MCF 10A (cell line): ENCODE data around the gene RRAS. TPM values are rescaled to one million over a fixed set of nuclear protein-coding genes. Genes with fewer than 3 reads are reported as not detected.

Experiments used
- BruUV-seq: library from RNA; stranded (reverse); fragments of 400-500 nt; replicated peaks from 2 replicates; lab custom pipeline; 2021; lab: Mats Ljungman, UMichigan
- CTCF ChIA-PET: fragments of 300-600 bp; sonication (Branson Sonifier 250); formaldehyde crosslinking; extraction: SDS; loops from one replicate; lab custom pipeline; 2021; ENCODE audit warnings: antibody characterized with exemption, inconsistent platforms; lab: Yijun Ruan, JAX
- POLR2A ChIA-PET: fragments of 300-600, 350-650 bp; sonication (Branson Sonifier 250); formaldehyde crosslinking; extraction: SDS; loops from one replicate; lab custom pipeline; 2020; ENCODE audit warnings: antibody characterized with exemption, inconsistent platforms; lab: Yijun Ruan, JAX
- DNase-seq: peaks from one replicate; pipeline ENCODE4 v3.0.0-alpha.2; 2018; ENCODE audit not compliant: unreplicated experiment
- H3K27ac Mint-ChIP-seq: one replicate; pipeline ENCODE4 v1.8.0; 2022; ENCODE audit warnings: mild to moderate bottlenecking, low read depth, mixed read lengths; ENCODE audit not compliant: unreplicated experiment
- H3K27me3 Mint-ChIP-seq: one replicate; pipeline ENCODE4 v1.8.0; 2022; ENCODE audit warnings: mixed read lengths; ENCODE audit not compliant: insufficient read depth, unreplicated experiment
- H3K36me3 Mint-ChIP-seq: one replicate; pipeline ENCODE4 v1.8.0; 2022; ENCODE audit warnings: mild to moderate bottlenecking, moderate library complexity, mixed read lengths; ENCODE audit not compliant: insufficient read depth, unreplicated experiment
- H3K4me1 Mint-ChIP-seq: one replicate; pipeline ENCODE4 v1.8.0; 2022; ENCODE audit warnings: mixed read lengths; ENCODE audit not compliant: insufficient read depth, unreplicated experiment
- H3K4me3 Mint-ChIP-seq: one replicate; pipeline ENCODE4 v1.8.0; 2022; ENCODE audit warnings: mild to moderate bottlenecking, moderate library complexity, mixed read lengths; ENCODE audit not compliant: unreplicated experiment
- H3K9me3 Mint-ChIP-seq: one replicate; pipeline ENCODE4 v1.8.0; 2022; ENCODE audit warnings: mixed read lengths; ENCODE audit not compliant: unreplicated experiment
- intact Hi-C: fragments of 100-400 bp; cut with micrococcal nuclease; formaldehyde crosslinking; loops from 2 replicates; pipeline ENCODE4 v1.14.1; 2022
- total RNA-seq: library from RNA; stranded (reverse); gene quantifications from 2 replicates; pipeline ENCODE4 v1.2.3, GENCODE V29; 2022
- TF ChIP-seq, protein P1 (sequence below): fragments of 200-600 bp; IDR thresholded peaks from one replicate; pipeline ENCODE4 v1.8.0; 2022; ENCODE audit warnings: antibody characterized with exemption, mild to moderate bottlenecking; ENCODE audit not compliant: unreplicated experiment

RRAS gene
- total RNA-seq, 1 experiment from 2014 or later = 37.6 TPM

DNA sequence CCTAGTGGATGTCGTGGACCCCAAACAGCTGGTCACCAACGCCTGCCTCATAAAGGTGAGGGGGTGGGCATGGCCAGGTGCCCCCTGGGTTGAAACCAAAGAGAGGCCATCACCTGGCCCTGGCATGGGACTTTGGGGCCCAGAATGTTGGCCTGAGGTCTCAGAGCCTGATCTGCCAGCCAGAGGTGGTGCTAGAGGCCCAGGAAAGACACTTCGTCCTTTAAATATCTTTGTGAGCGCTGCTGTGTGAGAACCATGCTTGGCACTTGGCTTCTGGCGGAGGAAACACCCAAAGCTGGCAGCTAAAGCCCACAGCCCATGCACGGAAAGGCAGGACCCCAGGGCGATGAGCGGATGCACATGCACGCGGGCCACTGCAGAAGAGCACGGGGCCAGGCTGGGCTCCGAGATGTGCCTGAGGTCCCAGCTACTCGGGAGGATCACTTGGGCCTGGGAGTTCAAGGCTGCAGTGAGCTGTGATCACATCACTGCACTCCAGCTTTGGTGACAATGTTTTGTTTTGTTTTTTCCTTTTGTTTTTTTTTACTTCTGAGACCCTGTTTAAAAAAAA, 45.1 kb upstream of the RRAS start:
- DNase-seq = no peak
- intact Hi-C loops = no loop called here
- peak overlapping the region; percentile 57 for H3K27ac Mint-ChIP-seq

GRCh38 chr19:49684251-49684982, 44.5 kb upstream of the RRAS start:
- DNase-seq = no peak
- no TSS peak for BruUV-seq
- TF ChIP-seq, protein P1, sequence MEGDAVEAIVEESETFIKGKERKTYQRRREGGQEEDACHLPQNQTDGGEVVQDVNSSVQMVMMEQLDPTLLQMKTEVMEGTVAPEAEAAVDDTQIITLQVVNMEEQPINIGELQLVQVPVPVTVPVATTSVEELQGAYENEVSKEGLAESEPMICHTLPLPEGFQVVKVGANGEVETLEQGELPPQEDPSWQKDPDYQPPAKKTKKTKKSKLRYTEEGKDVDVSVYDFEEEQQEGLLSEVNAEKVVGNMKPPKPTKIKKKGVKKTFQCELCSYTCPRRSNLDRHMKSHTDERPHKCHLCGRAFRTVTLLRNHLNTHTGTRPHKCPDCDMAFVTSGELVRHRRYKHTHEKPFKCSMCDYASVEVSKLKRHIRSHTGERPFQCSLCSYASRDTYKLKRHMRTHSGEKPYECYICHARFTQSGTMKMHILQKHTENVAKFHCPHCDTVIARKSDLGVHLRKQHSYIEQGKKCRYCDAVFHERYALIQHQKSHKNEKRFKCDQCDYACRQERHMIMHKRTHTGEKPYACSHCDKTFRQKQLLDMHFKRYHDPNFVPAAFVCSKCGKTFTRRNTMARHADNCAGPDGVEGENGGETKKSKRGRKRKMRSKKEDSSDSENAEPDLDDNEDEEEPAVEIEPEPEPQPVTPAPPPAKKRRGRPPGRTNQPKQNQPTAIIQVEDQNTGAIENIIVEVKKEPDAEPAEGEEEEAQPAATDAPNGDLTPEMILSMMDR = peak; percentile 53
- intact Hi-C loops = no loop called here
- no peak overlapping the region for H3K27ac Mint-ChIP-seq
- H3K4me3 Mint-ChIP-seq = no peak overlapping the region
- peaks cover 9% of the 10 kb centered on the region for H3K4me1 Mint-ChIP-seq
- ChIA-PET POLR2A (interaction anchor here (1.0 kb wide), 1 partner anchor 43 kb away, joined by 4 read pairs; no protein-coding TSS in a partner anchor), CTCF (interaction anchor here (1.0 to 1.6 kb wide), 5 partner anchors 8 to 326 kb away, joined by 3 to 5 read pairs (median 3); no protein-coding TSS in a partner anchor)
- H3K9me3 Mint-ChIP-seq = no peaks in the 10 kb centered on the region
- H3K36me3 Mint-ChIP-seq = peaks cover 85% of the 10 kb centered on the region
- no peaks in the 10 kb centered on the region for H3K27me3 Mint-ChIP-seq

More for the DNA sequence above, 45.1 kb upstream of the RRAS start:
- no peaks in the 10 kb centered on the region for H3K9me3 Mint-ChIP-seq
- no peak overlapping the region for H3K4me3 Mint-ChIP-seq
- CTCF ChIA-PET = interaction anchor here (0.6 to 1.6 kb wide), 9 partner anchors 8 to 581 kb away, joined by 3 to 8 read pairs (median 3); no protein-coding TSS in a partner anchor
- BruUV-seq = no TSS peak
- POLR2A ChIA-PET = interaction anchor here (1.0 kb wide), 1 partner anchor 44 kb away, joined by 4 read pairs; no protein-coding TSS in a partner anchor
- peaks cover 86% of the 10 kb centered on the region for H3K36me3 Mint-ChIP-seq
- no peaks in the 10 kb centered on the region for H3K27me3 Mint-ChIP-seq
- TF ChIP-seq, protein P1 = peak; percentile 13
- H3K4me1 Mint-ChIP-seq = peaks cover 6% of the 10 kb centered on the region

- no peak for DNase-seq
- intact Hi-C loops = no loop called here
- peaks cover 79% of the 10 kb centered on the region for H3K36me3 Mint-ChIP-seq
- H3K4me1 Mint-ChIP-seq = peaks cover 9% of the 10 kb centered on the region
- no peak overlapping the region for H3K27ac Mint-ChIP-seq
- H3K4me3 Mint-ChIP-seq = no peak overlapping the region
- no peaks in the 10 kb centered on the region for H3K27me3 Mint-ChIP-seq
- no TSS peak for BruUV-seq
- ChIA-PET POLR2A (interaction anchor here (0.8 kb wide), 1 partner anchor 40 kb away, joined by 3 read pairs; no protein-coding TSS in a partner anchor), CTCF (interaction anchor here (1.1 to 1.6 kb wide), 3 partner anchors 73 to 326 kb away, joined by 4 to 5 read pairs (median 4); no protein-coding TSS in a partner anchor)
- TF ChIP-seq, protein P1 = no peak
- no peaks in the 10 kb centered on the region for H3K9me3 Mint-ChIP-seq
Observed at GRCh38 chr19:49683814-49684250, 43.9 kb upstream of the RRAS start.

DNA sequence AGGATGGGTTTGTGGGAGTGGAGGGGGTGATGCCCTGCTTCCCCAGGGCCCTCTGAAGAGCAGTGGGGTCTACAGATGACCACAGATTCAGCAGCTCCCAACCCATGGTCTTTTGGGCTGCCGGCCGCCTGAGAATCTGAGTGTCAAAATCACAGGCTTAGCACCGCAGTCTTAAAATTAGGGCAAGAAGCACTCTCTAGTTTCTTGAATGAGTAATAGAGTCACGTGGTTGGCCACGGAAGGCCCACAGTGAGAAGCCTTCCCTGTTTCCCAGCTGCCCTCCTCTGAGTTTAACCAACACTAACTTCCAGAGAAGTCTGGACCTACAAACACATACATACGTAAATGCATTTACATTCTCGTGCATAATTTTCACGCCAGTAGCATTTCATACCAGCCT, 42.3 kb upstream of the RRAS start:
- TF ChIP-seq, protein P1 = no peak
- Mint-ChIP-seq H3K4me3 (no peak overlapping the region), H3K36me3 (peaks cover 66% of the 10 kb centered on the region), H3K27me3 (no peaks in the 10 kb centered on the region), H3K4me1 (peaks cover 12% of the 10 kb centered on the region), H3K27ac (no peak overlapping the region), H3K9me3 (no peaks in the 10 kb centered on the region)
- BruUV-seq = no TSS peak
- POLR2A ChIA-PET = interaction anchor here (8.4 kb wide), 1 partner anchor 40 kb away, joined by 121 read pairs; the partner anchor contains the start of genes RRAS and SCAF1
- CTCF ChIA-PET = interaction anchor here (0.6 to 1.0 kb wide), 4 partner anchors 46 to 369 kb away, joined by 3 to 5 read pairs (median 4); no protein-coding TSS in a partner anchor
- intact Hi-C loops = no loop called here
- no peak for DNase-seq
